Activated T-cell treated with anti-CD3 and anti-CD28 coated beads, Interleukin-2, amount 50 U/mL, for 72 hours (primary cell): ENCODE data around the gene TNS3. TPM values are rescaled to one million over a fixed set of nuclear protein-coding genes. Genes with fewer than 3 reads are reported as not detected.
"Not testable (repeated sequence)": the region's sequence is repeated elsewhere in the genome, so short reads cannot be mapped to it uniquely, and the experiment has no call there.

Experiments used
- ATAC-seq, 2 donors: fragments of 150-1000 bp; cut with Tn5 transposase; replicated peaks in 1 of 2; 2 replicates each; pipeline ENCODE4 v1.10.0; 2021; ENCODE audit warnings: moderate library complexity in 2 of 2, mild to moderate bottlenecking in 1 of 2
- DNase-seq, 2 donors: peaks; one replicate each; pipeline ENCODE4 v3.0.0; 2021 to 2022; ENCODE audit warnings: mixed read lengths in 1 of 2
- H3K27ac Mint-ChIP-seq: one replicate; pipeline ENCODE4 v1.8.0; 2022; ENCODE audit warnings: mild to moderate bottlenecking, moderate library complexity, mixed read lengths
- H3K27me3 Mint-ChIP-seq: one replicate; pipeline ENCODE4 v1.8.0; 2022; ENCODE audit warnings: low read depth, mixed read lengths
- H3K36me3 Mint-ChIP-seq, 2 donors: one replicate each; pipeline ENCODE4 v1.8.0; 2022; ENCODE audit warnings: mixed read lengths in 2 of 2, mild to moderate bottlenecking in 1 of 2; ENCODE audit not compliant: insufficient read depth in 2 of 2
- H3K4me1 Mint-ChIP-seq: one replicate; pipeline ENCODE4 v1.8.0; 2022; ENCODE audit warnings: low read depth, mixed read lengths
- H3K4me3 Mint-ChIP-seq, 2 donors: one replicate each; pipeline ENCODE4 v1.8.0; 2022; ENCODE audit warnings: mild to moderate bottlenecking in 2 of 2, mixed read lengths in 2 of 2, moderate library complexity in 2 of 2
- H3K9me3 Mint-ChIP-seq, 2 donors: one replicate each; pipeline ENCODE4 v1.8.0; 2022; ENCODE audit warnings: mixed read lengths in 2 of 2
- total RNA-seq, 2 donors: library from RNA; stranded (reverse); gene quantifications; one replicate each; pipeline ENCODE4 v1.2.3, GENCODE V29; 2022

The TNS3 gene
- total RNA-seq, 2 donors from 2014 or later: 0.29 to 1.2 TPM

GRCh38 chr7:47451851-47452205 is 130.1 kb downstream of the TNS3 start:
- Mint-ChIP-seq H3K36me3 (no peaks in the 10 kb centered on the region), H3K27me3 (no peaks in the 10 kb centered on the region), H3K4me1 (no peaks in the 10 kb centered on the region), H3K27ac (no peak overlapping the region), H3K9me3 (no peaks in the 10 kb centered on the region), H3K4me3 (no peak overlapping the region)
- ATAC-seq (no peak), DNase-seq (no peak)

- H3K27me3 Mint-ChIP-seq: no peaks in the 10 kb centered on the region
- ATAC-seq (no peak), DNase-seq (no peak)
- H3K4me1 Mint-ChIP-seq: no peaks in the 10 kb centered on the region
- no peaks in the 10 kb centered on the region for H3K36me3 Mint-ChIP-seq
- no peak overlapping the region for H3K27ac Mint-ChIP-seq
- no peak overlapping the region for H3K4me3 Mint-ChIP-seq
- H3K9me3 Mint-ChIP-seq: no peaks in the 10 kb centered on the region
Measured at GRCh38 chr7:47449810-47450590, 131.9 kb downstream of the TNS3 start.

- Mint-ChIP-seq H3K27me3 (no peaks in the 10 kb centered on the region), H3K27ac (no peak overlapping the region)
Measured at GRCh38 chr7:47448971-47449370, 132.9 kb downstream of the TNS3 start.

GRCh38 chr7:47447621-47448349 is 134.1 kb downstream of the TNS3 start:
- no peaks in the 10 kb centered on the region for H3K36me3 Mint-ChIP-seq
- H3K4me1 Mint-ChIP-seq: no peaks in the 10 kb centered on the region
- ATAC-seq: no peak
- no peaks in the 10 kb centered on the region for H3K27me3 Mint-ChIP-seq
- H3K27ac Mint-ChIP-seq: no peak overlapping the region
- H3K9me3 Mint-ChIP-seq: no peaks in the 10 kb centered on the region
- DNase-seq: no peak
- H3K4me3 Mint-ChIP-seq: no peak overlapping the region

More at GRCh38 chr7:47448971-47449370, 132.9 kb downstream of the TNS3 start:
- Mint-ChIP-seq H3K4me3 (no peak overlapping the region), H3K9me3 (no peaks in the 10 kb centered on the region), H3K4me1 (no peaks in the 10 kb centered on the region), H3K36me3 (no peaks in the 10 kb centered on the region)
- ATAC-seq (no peak), DNase-seq (no peak)

- Mint-ChIP-seq H3K9me3 (no peaks in the 10 kb centered on the region), H3K4me1 (no peaks in the 10 kb centered on the region), H3K4me3 (no peak overlapping the region), H3K27ac (no peak overlapping the region), H3K36me3 (no peaks in the 10 kb centered on the region), H3K27me3 (no peaks in the 10 kb centered on the region)
- no peak for ATAC-seq
- no peak for DNase-seq
Measured at GRCh38 chr7:47446871-47447466, 134.9 kb downstream of the TNS3 start.

GRCh38 chr7:47444376-47445098 is 137.4 kb downstream of the TNS3 start:
- Mint-ChIP-seq H3K27me3 (no peaks in the 10 kb centered on the region), H3K36me3 (no peaks in the 10 kb centered on the region), H3K27ac (no peak overlapping the region), H3K4me1 (no peaks in the 10 kb centered on the region), H3K9me3 (no peaks in the 10 kb centered on the region), H3K4me3 (no peak overlapping the region)
- no peak for DNase-seq
- ATAC-seq: no peak

GRCh38 chr7:47443049-47443448 is 138.9 kb downstream of the TNS3 start:
- H3K4me1 Mint-ChIP-seq: no peaks in the 10 kb centered on the region
- H3K4me3 Mint-ChIP-seq: no peak overlapping the region
- no peaks in the 10 kb centered on the region for H3K36me3 Mint-ChIP-seq
- H3K9me3 Mint-ChIP-seq: no peaks in the 10 kb centered on the region
- H3K27ac Mint-ChIP-seq: no peak overlapping the region
- no peak for DNase-seq
- ATAC-seq: no peak
- no peaks in the 10 kb centered on the region for H3K27me3 Mint-ChIP-seq

- Mint-ChIP-seq H3K27ac (no peak overlapping the region), H3K4me3 (no peak overlapping the region), H3K27me3 (no peaks in the 10 kb centered on the region), H3K36me3 (no peaks in the 10 kb centered on the region), H3K4me1 (no peaks in the 10 kb centered on the region), H3K9me3 (no peaks in the 10 kb centered on the region)
- no peak for ATAC-seq
- DNase-seq: no peak
Measured at GRCh38 chr7:47442605-47442865, 139.4 kb downstream of the TNS3 start.

GRCh38 chr7:47441796-47442604 is 139.9 kb downstream of the TNS3 start:
- Mint-ChIP-seq H3K9me3 (no peaks in the 10 kb centered on the region), H3K27me3 (no peaks in the 10 kb centered on the region), H3K36me3 (no peaks in the 10 kb centered on the region), H3K4me1 (no peaks in the 10 kb centered on the region), H3K27ac (no peak overlapping the region), H3K4me3 (no peak overlapping the region)
- no peak for DNase-seq
- ATAC-seq: no peak

- not testable (repeated sequence) for H3K36me3 Mint-ChIP-seq, H3K4me3 Mint-ChIP-seq, H3K27ac Mint-ChIP-seq
Measured at GRCh38 chr7:47441048-47441447, 140.9 kb downstream of the TNS3 start.

GRCh38 chr7:47440320-47440719 is 141.6 kb downstream of the TNS3 start:
- ATAC-seq (no peak), DNase-seq (no peak)
- Mint-ChIP-seq H3K27ac (no peak overlapping the region), H3K4me3 (no peak overlapping the region), H3K9me3 (no peaks in the 10 kb centered on the region), H3K4me1 (no peaks in the 10 kb centered on the region), H3K36me3 (no peaks in the 10 kb centered on the region), H3K27me3 (no peaks in the 10 kb centered on the region)

More at GRCh38 chr7:47441048-47441447, 140.9 kb downstream of the TNS3 start:
- H3K9me3 Mint-ChIP-seq, H3K4me1 Mint-ChIP-seq, DNase-seq, H3K27me3 Mint-ChIP-seq, ATAC-seq: not testable (repeated sequence)

- H3K36me3 Mint-ChIP-seq: no peaks in the 10 kb centered on the region
- H3K4me3 Mint-ChIP-seq: no peak overlapping the region
- H3K4me1 Mint-ChIP-seq: no peaks in the 10 kb centered on the region
- ATAC-seq (no peak), DNase-seq (no peak)
- H3K27ac Mint-ChIP-seq: no peak overlapping the region
- H3K27me3 Mint-ChIP-seq: no peaks in the 10 kb centered on the region
- H3K9me3 Mint-ChIP-seq: no peaks in the 10 kb centered on the region
Measured at GRCh38 chr7:47439181-47439667, 142.7 kb downstream of the TNS3 start.
